ENCODE measurements around the gene RPS2.
A peak's percentile ranks its signal among the peaks of the same experiment; 100 is the strongest.

The RPS2 gene

GRCh38 chr16:1926271-1926670 lies 38.4 kb downstream of the RPS2 start:
- Histone ChIP-seq H4K12ac (ENCODE audit: low read depth, low read length) (no peak overlapping the region), H2AK5ac (ENCODE audit: low read length) (no peak overlapping the region), H3K9ac (ENCODE audit: low read length) (no peak overlapping the region), H3K4me2 (ENCODE audit: low read length) (no peak overlapping the region), H3K18ac (ENCODE audit: low read length) (no peak overlapping the region), H3K14ac (ENCODE audit: low read length) (no peak overlapping the region), H2BK120ac (ENCODE audit: insufficient read depth, low read length, poor library complexity) (no peak overlapping the region), H3K79me1 (ENCODE audit: low read length) (peaks cover 3% of the 10 kb centered on the region), H3K36me3 (ENCODE audit: control insufficient read depth in 1 of 2, insufficient read depth in 2 of 2, low read length in 2 of 2) (no peaks in the 10 kb centered on the region), H4K8ac (ENCODE audit: low read depth, low read length) (no peak overlapping the region), H3K23ac (ENCODE audit: low read length) (no peak overlapping the region), H2AFZ (ENCODE audit: insufficient read depth, low read length, poor library complexity) (no peak overlapping the region), H4K91ac (ENCODE audit: low read depth, low read length) (no peak overlapping the region), H2BK5ac (ENCODE audit: low read depth, low read length, poor library complexity) (no peak overlapping the region), H3K27ac (ENCODE audit: low read depth, low read length) (no peak overlapping the region), H2BK12ac (ENCODE audit: low read length) (no peak overlapping the region), H3K79me2 (ENCODE audit: control insufficient read depth, insufficient read depth, low read length, poor library complexity) (no peaks in the 10 kb centered on the region), H3K4ac (ENCODE audit: low read depth, low read length) (no peak overlapping the region), H3K27me3 (ENCODE audit: insufficient read depth, low read length) (peaks cover 10% of the 10 kb centered on the region), H3K4me1 (ENCODE audit: control insufficient read depth in 1 of 2, insufficient read depth in 2 of 2, low read length in 2 of 2) (peaks cover 0 to 6% of the 10 kb centered on the region in 2 experiments), H3K9me3 (ENCODE audit: insufficient read depth, low read depth, low read length) (peaks cover 6% of the 10 kb centered on the region), H3K4me3 (ENCODE audit: low read depth, low read length) (no peak overlapping the region)
- no peak for DNase-seq
- WGBS (ENCODE audit: extremely low coverage, insufficient coverage, insufficient read length) = no CpG with 5 or more reads among the region's 11 CpGs

GRCh38 chr16:1924095-1924494 lies 40.5 kb downstream of the RPS2 start:
- Histone ChIP-seq H3K36me3 (ENCODE audit: control insufficient read depth in 1 of 2, insufficient read depth in 2 of 2, low read length in 2 of 2) (no peaks in the 10 kb centered on the region), H3K23ac (ENCODE audit: low read length) (no peak overlapping the region), H2AK5ac (ENCODE audit: low read length) (no peak overlapping the region), H2BK120ac (ENCODE audit: insufficient read depth, low read length, poor library complexity) (no peak overlapping the region), H3K4me2 (ENCODE audit: low read length) (no peak overlapping the region), H3K9me3 (ENCODE audit: insufficient read depth, low read depth, low read length) (peaks cover 6% of the 10 kb centered on the region), H3K9ac (ENCODE audit: low read length) (no peak overlapping the region), H2BK12ac (ENCODE audit: low read length) (no peak overlapping the region), H2BK5ac (ENCODE audit: low read depth, low read length, poor library complexity) (no peak overlapping the region), H4K8ac (ENCODE audit: low read depth, low read length) (no peak overlapping the region), H3K4me1 (ENCODE audit: control insufficient read depth in 1 of 2, insufficient read depth in 2 of 2, low read length in 2 of 2) (peaks cover 0 to 1% of the 10 kb centered on the region in 2 experiments), H3K4ac (ENCODE audit: low read depth, low read length) (no peak overlapping the region), H3K27me3 (ENCODE audit: insufficient read depth, low read length) (peaks cover 32% of the 10 kb centered on the region), H3K27ac (ENCODE audit: low read depth, low read length) (no peak overlapping the region), H4K12ac (ENCODE audit: low read depth, low read length) (no peak overlapping the region), H3K79me2 (ENCODE audit: control insufficient read depth, insufficient read depth, low read length, poor library complexity) (no peaks in the 10 kb centered on the region), H3K18ac (ENCODE audit: low read length) (no peak overlapping the region), H3K4me3 (ENCODE audit: low read depth, low read length) (no peak overlapping the region), H3K79me1 (ENCODE audit: low read length) (no peaks in the 10 kb centered on the region), H4K91ac (ENCODE audit: low read depth, low read length) (no peak overlapping the region), H3K14ac (ENCODE audit: low read length) (no peak overlapping the region), H2AFZ (ENCODE audit: insufficient read depth, low read length, poor library complexity) (no peak overlapping the region)
- no peak for DNase-seq
- WGBS (ENCODE audit: extremely low coverage, insufficient coverage, insufficient read length) = no CpG with 5 or more reads among the region's 5 CpGs

GRCh38 chr16:1923299-1924034 lies 41.2 kb downstream of the RPS2 start:
- H3K27me3 ChIP-seq (ENCODE audit: insufficient read depth, low read length) = peaks cover 38% of the 10 kb centered on the region
- no peak overlapping the region for H3K4me2 ChIP-seq (ENCODE audit: low read length)
- H3K9me3 ChIP-seq (ENCODE audit: insufficient read depth, low read depth, low read length) = peaks cover 6% of the 10 kb centered on the region
- DNase-seq = peak; percentile 19 to 53
- no peak overlapping the region for H3K27ac ChIP-seq (ENCODE audit: low read depth, low read length)
- H3K4me1 ChIP-seq (ENCODE audit: control insufficient read depth in 1 of 2, insufficient read depth in 2 of 2, low read length in 2 of 2) = peaks cover 0 to 3% of the 10 kb centered on the region in 2 experiments
- no peak overlapping the region for H2BK120ac ChIP-seq (ENCODE audit: insufficient read depth, low read length, poor library complexity)
- H2AK5ac ChIP-seq (ENCODE audit: low read length) = no peak overlapping the region
- no peak overlapping the region for H3K4me3 ChIP-seq (ENCODE audit: low read depth, low read length)
- WGBS (ENCODE audit: extremely low coverage, insufficient coverage, insufficient read length) = no CpG with 5 or more reads among the region's 24 CpGs
- H3K23ac ChIP-seq (ENCODE audit: low read length) = no peak overlapping the region
- H3K36me3 ChIP-seq (ENCODE audit: control insufficient read depth in 1 of 2, insufficient read depth in 2 of 2, low read length in 2 of 2) = no peaks in the 10 kb centered on the region
- H2AFZ ChIP-seq (ENCODE audit: insufficient read depth, low read length, poor library complexity) = peak overlapping the region; percentile 8
- no peak overlapping the region for H3K18ac ChIP-seq (ENCODE audit: low read length)
- H4K12ac ChIP-seq (ENCODE audit: low read depth, low read length) = no peak overlapping the region
- H3K79me1 ChIP-seq (ENCODE audit: low read length) = no peaks in the 10 kb centered on the region
- no peak overlapping the region for H3K14ac ChIP-seq (ENCODE audit: low read length)
- H2BK12ac ChIP-seq (ENCODE audit: low read length) = no peak overlapping the region
- no peak overlapping the region for H3K4ac ChIP-seq (ENCODE audit: low read depth, low read length)
- H3K9ac ChIP-seq (ENCODE audit: low read length) = no peak overlapping the region
- H4K91ac ChIP-seq (ENCODE audit: low read depth, low read length) = no peak overlapping the region
- H3K79me2 ChIP-seq (ENCODE audit: control insufficient read depth, insufficient read depth, low read length, poor library complexity) = no peaks in the 10 kb centered on the region
- no peak overlapping the region for H2BK5ac ChIP-seq (ENCODE audit: low read depth, low read length, poor library complexity)
- H4K8ac ChIP-seq (ENCODE audit: low read depth, low read length) = no peak overlapping the region

GRCh38 chr16:1922357-1922756 lies 42.3 kb downstream of the RPS2 start:
- Histone ChIP-seq H2AK5ac (ENCODE audit: low read length) (no peak overlapping the region), H2BK120ac (ENCODE audit: insufficient read depth, low read length, poor library complexity) (no peak overlapping the region), H3K9me3 (ENCODE audit: insufficient read depth, low read depth, low read length) (peaks cover 7% of the 10 kb centered on the region), H3K23ac (ENCODE audit: low read length) (no peak overlapping the region), H3K9ac (ENCODE audit: low read length) (no peak overlapping the region), H3K79me2 (ENCODE audit: control insufficient read depth, insufficient read depth, low read length, poor library complexity) (no peaks in the 10 kb centered on the region), H3K4me2 (ENCODE audit: low read length) (no peak overlapping the region), H4K91ac (ENCODE audit: low read depth, low read length) (no peak overlapping the region), H4K12ac (ENCODE audit: low read depth, low read length) (no peak overlapping the region), H3K27me3 (ENCODE audit: insufficient read depth, low read length) (peaks cover 47% of the 10 kb centered on the region), H3K36me3 (ENCODE audit: control insufficient read depth in 1 of 2, insufficient read depth in 2 of 2, low read length in 2 of 2) (no peaks in the 10 kb centered on the region), H3K4ac (ENCODE audit: low read depth, low read length) (no peak overlapping the region), H2BK12ac (ENCODE audit: low read length) (no peak overlapping the region), H3K27ac (ENCODE audit: low read depth, low read length) (no peak overlapping the region), H3K4me1 (ENCODE audit: control insufficient read depth in 1 of 2, insufficient read depth in 2 of 2, low read length in 2 of 2) (peaks cover 0 to 4% of the 10 kb centered on the region in 2 experiments), H3K18ac (ENCODE audit: low read length) (no peak overlapping the region), H4K8ac (ENCODE audit: low read depth, low read length) (no peak overlapping the region), H3K79me1 (ENCODE audit: low read length) (no peaks in the 10 kb centered on the region), H3K14ac (ENCODE audit: low read length) (no peak overlapping the region), H2BK5ac (ENCODE audit: low read depth, low read length, poor library complexity) (no peak overlapping the region), H2AFZ (ENCODE audit: insufficient read depth, low read length, poor library complexity) (no peak overlapping the region), H3K4me3 (ENCODE audit: low read depth, low read length) (no peak overlapping the region)
- no peak for DNase-seq
- WGBS (ENCODE audit: extremely low coverage, insufficient coverage, insufficient read length) = no CpG with 5 or more reads among the region's 8 CpGs

All from trophoblast cell (in vitro differentiated cells and primary cell).